ENCODE measurements around the gene CXCL17.

Gene CXCL17

DNA sequence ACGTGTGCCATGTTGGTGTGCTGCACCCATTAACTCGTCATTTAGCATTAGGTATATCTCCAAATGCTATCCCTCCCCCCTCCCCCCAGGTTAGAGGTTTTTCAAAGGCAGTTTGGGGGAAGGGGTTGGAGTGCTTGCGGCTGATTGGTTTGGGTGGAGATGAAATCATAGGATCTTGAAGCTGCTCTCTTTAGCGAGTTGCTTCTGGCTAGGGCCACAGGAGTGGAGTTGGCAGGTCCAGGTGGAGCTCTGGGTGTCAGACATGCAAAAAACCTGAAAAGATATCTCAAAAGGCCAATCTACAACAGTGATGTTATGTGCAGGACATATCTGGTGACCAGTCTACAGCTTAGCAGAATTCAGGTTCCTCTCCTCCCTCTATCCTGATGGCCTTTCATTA, 32.6 kb upstream of the CXCL17 start:
- Histone ChIP-seq H3K36me3 (ENCODE audit: insufficient read depth, low read length) (no peaks in the 10 kb centered on the region), H3K4me1 (ENCODE audit: insufficient read depth, low read length) (no peaks in the 10 kb centered on the region), H3K9ac (ENCODE audit: low read depth, low read length) (no peak overlapping the region), H3K4me2 (ENCODE audit: insufficient read depth, low read length) (no peak overlapping the region), H3K9me3 (ENCODE audit: insufficient read depth, low read length, severe bottlenecking) (no peaks in the 10 kb centered on the region), H3K27me3 (ENCODE audit: insufficient read depth, low read length, poor library complexity) (no peaks in the 10 kb centered on the region), H4K20me1 (ENCODE audit: insufficient read depth, low read length) (no peaks in the 10 kb centered on the region; the same call in 1 of the 2 replicates), H3K27ac (ENCODE audit: low read length) (no peak overlapping the region), H2AFZ (ENCODE audit: low read depth, low read length) (no peak overlapping the region), H3K4me3 (ENCODE audit: low read depth in 1 of 2, low read length in 2 of 2) (no peak overlapping the region), H3K79me2 (ENCODE audit: insufficient read depth, low read length) (no peaks in the 10 kb centered on the region)
- no peak for TF ChIP-seq EZH2 (IDR thresholded peaks at IDR 0.05; ENCODE audit: borderline replicate concordance, low read depth, low read length, severe bottlenecking)
- TF ChIP-seq, protein P1, sequence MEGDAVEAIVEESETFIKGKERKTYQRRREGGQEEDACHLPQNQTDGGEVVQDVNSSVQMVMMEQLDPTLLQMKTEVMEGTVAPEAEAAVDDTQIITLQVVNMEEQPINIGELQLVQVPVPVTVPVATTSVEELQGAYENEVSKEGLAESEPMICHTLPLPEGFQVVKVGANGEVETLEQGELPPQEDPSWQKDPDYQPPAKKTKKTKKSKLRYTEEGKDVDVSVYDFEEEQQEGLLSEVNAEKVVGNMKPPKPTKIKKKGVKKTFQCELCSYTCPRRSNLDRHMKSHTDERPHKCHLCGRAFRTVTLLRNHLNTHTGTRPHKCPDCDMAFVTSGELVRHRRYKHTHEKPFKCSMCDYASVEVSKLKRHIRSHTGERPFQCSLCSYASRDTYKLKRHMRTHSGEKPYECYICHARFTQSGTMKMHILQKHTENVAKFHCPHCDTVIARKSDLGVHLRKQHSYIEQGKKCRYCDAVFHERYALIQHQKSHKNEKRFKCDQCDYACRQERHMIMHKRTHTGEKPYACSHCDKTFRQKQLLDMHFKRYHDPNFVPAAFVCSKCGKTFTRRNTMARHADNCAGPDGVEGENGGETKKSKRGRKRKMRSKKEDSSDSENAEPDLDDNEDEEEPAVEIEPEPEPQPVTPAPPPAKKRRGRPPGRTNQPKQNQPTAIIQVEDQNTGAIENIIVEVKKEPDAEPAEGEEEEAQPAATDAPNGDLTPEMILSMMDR (IDR thresholded peaks at IDR 0.05; ENCODE audit: borderline replicate concordance, extremely low read depth, low read length, poor library complexity, severe bottlenecking), result no peak
- no peak for DNase-seq
- no peak for ATAC-seq (ENCODE audit: insufficient read depth, low read depth)

- Histone ChIP-seq H4K20me1 (ENCODE audit: insufficient read depth, low read length) (no peaks in the 10 kb centered on the region; the same call in 1 of the 2 replicates), H3K36me3 (ENCODE audit: insufficient read depth, low read length) (no peaks in the 10 kb centered on the region), H2AFZ (ENCODE audit: low read depth, low read length) (no peak overlapping the region), H3K4me1 (ENCODE audit: insufficient read depth, low read length) (no peaks in the 10 kb centered on the region), H3K4me2 (ENCODE audit: insufficient read depth, low read length) (no peak overlapping the region), H3K4me3 (ENCODE audit: low read depth in 1 of 2, low read length in 2 of 2) (no peak overlapping the region), H3K9me3 (ENCODE audit: insufficient read depth, low read length, severe bottlenecking) (no peaks in the 10 kb centered on the region), H3K27me3 (ENCODE audit: insufficient read depth, low read length, poor library complexity) (no peaks in the 10 kb centered on the region), H3K9ac (ENCODE audit: low read depth, low read length) (no peak overlapping the region), H3K27ac (ENCODE audit: low read length) (no peak overlapping the region), H3K79me2 (ENCODE audit: insufficient read depth, low read length) (no peaks in the 10 kb centered on the region)
- DNase-seq, result no peak
- TF ChIP-seq, protein P1 (IDR thresholded peaks at IDR 0.05; ENCODE audit: borderline replicate concordance, extremely low read depth, low read length, poor library complexity, severe bottlenecking), result no peak
- TF ChIP-seq EZH2 (IDR thresholded peaks at IDR 0.05; ENCODE audit: borderline replicate concordance, low read depth, low read length, severe bottlenecking), result no peak
- ATAC-seq (ENCODE audit: insufficient read depth, low read depth), result no peak
Measured at GRCh38 chr19:42474743-42475142, 32.0 kb upstream of the CXCL17 start.

DNA sequence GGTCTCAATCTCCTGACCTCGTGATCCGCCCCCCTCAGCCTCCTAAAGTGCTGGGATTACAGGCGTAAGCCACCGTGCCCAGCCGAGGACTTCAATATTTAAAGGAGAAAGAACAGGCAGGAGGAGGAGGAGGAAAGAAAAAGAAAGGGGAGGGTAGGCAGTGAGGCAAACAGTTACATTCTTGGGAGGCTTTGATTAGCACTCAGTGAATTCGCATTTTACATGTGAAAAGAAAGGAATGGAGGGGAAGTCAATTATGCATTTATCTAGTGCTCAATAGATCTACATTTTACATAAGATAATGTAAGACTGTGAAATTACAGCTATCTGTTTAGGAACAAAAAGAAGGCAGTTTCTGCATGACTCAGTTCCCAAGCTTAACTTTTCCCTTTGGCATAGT, 30.9 kb upstream of the CXCL17 start:
- Histone ChIP-seq H3K4me1 (ENCODE audit: insufficient read depth, low read length) (no peaks in the 10 kb centered on the region), H3K36me3 (ENCODE audit: insufficient read depth, low read length) (no peaks in the 10 kb centered on the region), H3K9me3 (ENCODE audit: insufficient read depth, low read length, severe bottlenecking) (no peaks in the 10 kb centered on the region), H3K4me2 (ENCODE audit: insufficient read depth, low read length) (no peak overlapping the region), H3K79me2 (ENCODE audit: insufficient read depth, low read length) (no peaks in the 10 kb centered on the region), H2AFZ (ENCODE audit: low read depth, low read length) (no peak overlapping the region), H3K9ac (ENCODE audit: low read depth, low read length) (no peak overlapping the region), H3K27ac (ENCODE audit: low read length) (no peak overlapping the region), H4K20me1 (ENCODE audit: insufficient read depth, low read length) (no peaks in the 10 kb centered on the region; the same call in 1 of the 2 replicates), H3K27me3 (ENCODE audit: insufficient read depth, low read length, poor library complexity) (no peaks in the 10 kb centered on the region), H3K4me3 (ENCODE audit: low read depth in 1 of 2, low read length in 2 of 2) (no peak overlapping the region)
- ATAC-seq (ENCODE audit: insufficient read depth, low read depth) (no peak), DNase-seq (no peak)
- TF ChIP-seq, protein P1 (IDR thresholded peaks at IDR 0.05; ENCODE audit: borderline replicate concordance, extremely low read depth, low read length, poor library complexity, severe bottlenecking), result no peak
- no peak for TF ChIP-seq EZH2 (IDR thresholded peaks at IDR 0.05; ENCODE audit: borderline replicate concordance, low read depth, low read length, severe bottlenecking)
